HepG2 (cell line): Measurements from ENCODE around the gene SAYSD1. TPM values are rescaled to one million over a fixed set of nuclear protein-coding genes. Genes with fewer than 3 reads are reported as not detected.
A peak's percentile ranks its signal among the peaks of the same experiment; 100 is the strongest.

ENCODE experiments used
- ATF7 ChIP-seq, 2 experiments: fragments of 450-650 bp in 1 of 2; sonication (generic) in 1 of 2; formaldehyde crosslinking in 1 of 2; IDR thresholded peaks; 2 replicates each; pipeline versions ENCODE4 v1.4.0 to v1.6.1; 2016 to 2020; ENCODE audit warnings: antibody characterized with exemption in 1 of 2, mild to moderate bottlenecking in 1 of 2, missing genetic modification reagents in 1 of 2
- DPF2 ChIP-seq: sonication (generic); formaldehyde crosslinking; IDR thresholded peaks from 2 replicates; pipeline ENCODE4 v1.4.0; 2020; ENCODE audit warnings: mild to moderate bottlenecking, low read depth, missing genetic modification reagents, borderline replicate concordance
- FOXA1 ChIP-seq, 2 experiments: fragments of 450-650 bp in 1 of 2; sonication (generic) in 1 of 2; formaldehyde crosslinking in 1 of 2; IDR thresholded peaks; 2 replicates each; pipeline versions ENCODE4 v1.4.0 to v1.6.1; 2016 to 2020; ENCODE audit warnings: missing genetic modification reagents in 1 of 2
- FOXM1 ChIP-seq: sonication (generic); formaldehyde crosslinking; IDR thresholded peaks from 2 replicates; pipeline ENCODE4 v1.5.0; 2020; ENCODE audit warnings: missing genetic modification reagents
- HDAC6 ChIP-seq: fragments of 200-600 bp; sonication (generic); IDR thresholded peaks from 2 replicates; pipeline ENCODE4 v1.7.0; 2017; ENCODE audit warnings: mild to moderate bottlenecking, antibody characterized with exemption, low read length, low read depth
- HOXA9 ChIP-seq: sonication (generic); formaldehyde crosslinking; IDR thresholded peaks from 2 replicates; pipeline ENCODE4 v1.8.1; 2022; ENCODE audit warnings: missing genetic modification reagents, mild to moderate bottlenecking, moderate library complexity, borderline replicate concordance
- KLF9 ChIP-seq: IDR thresholded peaks from 2 replicates; pipeline ENCODE4 v1.6.1; 2016; ENCODE audit warnings: low read depth
- MZF1 ChIP-seq: sonication (generic); formaldehyde crosslinking; IDR thresholded peaks from 2 replicates; pipeline ENCODE4 v1.8.1; 2023; ENCODE audit warnings: mild to moderate bottlenecking, missing genetic modification reagents, borderline replicate concordance
- NCOA1 ChIP-seq: sonication (generic); formaldehyde crosslinking; IDR thresholded peaks from 2 replicates; pipeline ENCODE4 v1.9.0; 2021; ENCODE audit warnings: missing genetic modification reagents
- NFE2L1 ChIP-seq: sonication (generic); formaldehyde crosslinking; IDR thresholded peaks from 2 replicates; pipeline ENCODE4 v1.4.0; 2020; ENCODE audit warnings: missing genetic modification reagents, mild to moderate bottlenecking, borderline replicate concordance
- NFRKB ChIP-seq: fragments of 450-650 bp; IDR thresholded peaks from 2 replicates; pipeline ENCODE4 v1.6.1; 2017
- PHF20 ChIP-seq: sonication (generic); formaldehyde crosslinking; IDR thresholded peaks from 2 replicates; pipeline ENCODE4 v1.5.0; 2020; ENCODE audit warnings: mild to moderate bottlenecking, missing genetic modification reagents
- PRPF4 ChIP-seq: fragments of 200-400 bp; formaldehyde crosslinking; IDR thresholded peaks from 2 replicates; pipeline ENCODE4 v1.6.1; 2016; ENCODE audit warnings: low read length, low read depth; ENCODE audit not compliant: poor library complexity, severe bottlenecking
- RBM22 ChIP-seq: fragments of 200-400 bp; formaldehyde crosslinking; optimal IDR thresholded peaks from 2 replicates; pipeline ENCODE3; 2017; ENCODE audit warnings: mild to moderate bottlenecking, low read length, moderate library complexity
- SAP130 ChIP-seq: IDR thresholded peaks from 2 replicates; pipeline ENCODE4 v1.6.1; 2016; ENCODE audit warnings: low read depth
- SMARCE1 ChIP-seq: fragments of 450-650 bp; IDR thresholded peaks from 2 replicates; pipeline ENCODE4 v1.6.1; 2017; ENCODE audit warnings: borderline replicate concordance
- SOX6 ChIP-seq, 2 experiments: fragments of 450-650 bp in 1 of 2; sonication (generic) in 1 of 2; formaldehyde crosslinking in 1 of 2; IDR thresholded peaks; 2 replicates each; pipeline versions ENCODE4 v1.4.0 to v1.6.1; 2017 to 2020; ENCODE audit warnings: antibody characterized with exemption in 1 of 2, mild to moderate bottlenecking in 1 of 2, missing genetic modification reagents in 1 of 2
- TBX3 ChIP-seq: fragments of 450-650 bp; IDR thresholded peaks from 2 replicates; pipeline ENCODE4 v1.6.1; 2017; ENCODE audit warnings: antibody characterized with exemption, mild to moderate bottlenecking, inconsistent platforms, borderline replicate concordance
- ZFY ChIP-seq: sonication (generic); formaldehyde crosslinking; IDR thresholded peaks from 2 replicates; pipeline ENCODE4 v1.4.0; 2020; ENCODE audit warnings: missing genetic modification reagents
- ZNF30 ChIP-seq: sonication (generic); formaldehyde crosslinking; IDR thresholded peaks from 2 replicates; pipeline ENCODE4 v1.5.0; 2020; ENCODE audit warnings: mild to moderate bottlenecking, missing genetic modification reagents
- ZNF451 ChIP-seq: sonication (generic); formaldehyde crosslinking; IDR thresholded peaks from 2 replicates; pipeline ENCODE4 v1.5.0; 2020; ENCODE audit warnings: mild to moderate bottlenecking, missing genetic modification reagents
- ZNF546 ChIP-seq: sonication (generic); formaldehyde crosslinking; conservative IDR thresholded peaks from 2 replicates; pipeline ENCODE4 v1.8.1; 2023; ENCODE audit warnings: mild to moderate bottlenecking, missing genetic modification reagents
- ZNF749 ChIP-seq: sonication (generic); formaldehyde crosslinking; IDR thresholded peaks from 2 replicates; pipeline ENCODE4 v1.8.0; 2022; ENCODE audit warnings: mild to moderate bottlenecking, missing genetic modification reagents, moderate library complexity, borderline replicate concordance
- ZNF766 ChIP-seq: sonication (generic); formaldehyde crosslinking; IDR thresholded peaks from 2 replicates; pipeline ENCODE4 v1.5.0; 2020; ENCODE audit warnings: missing genetic modification reagents, borderline replicate concordance
- ZNF891 ChIP-seq: sonication (generic); formaldehyde crosslinking; IDR thresholded peaks from 2 replicates; pipeline ENCODE4 v1.5.0; 2020; ENCODE audit warnings: mild to moderate bottlenecking, missing genetic modification reagents
- polyA plus RNA-seq, 8 experiments: library from polyadenylated mRNA; depleted of rRNA in 3 of 8; stranded (reverse) in 7 of 8; unstranded in 1 of 8; fragments of >200 nt; fragmentation: Illumina TruSeq in 4 of 8; extraction: Trizol in 4 of 8; gene quantifications; 2 replicates each; pipeline versions ENCODE4 v1.2.1 to v1.2.3, GENCODE V29; 2011 to 2016; ENCODE audit warnings: low read depth in 4 of 8, missing spikeins in 1 of 8, mixed read lengths in 1 of 8; ENCODE audit not compliant: insufficient read depth in 1 of 8
- total RNA-seq, 5 experiments: library from RNA; depleted of rRNA; stranded (reverse); fragments of >200 nt; fragmentation: Illumina TruSeq; extraction: Trizol; gene quantifications; 2 replicates each; pipeline ENCODE4 v1.2.3, GENCODE V29; 2016; ENCODE audit warnings: low read depth in 1 of 5
- TF ChIP-seq, protein P1 (sequence below): sonication (generic); formaldehyde crosslinking; conservative IDR thresholded peaks from 2 replicates; pipeline ENCODE4 v1.4.0; 2020; ENCODE audit warnings: missing genetic modification reagents
- TF ChIP-seq, protein P2 (sequence below): sonication (generic); formaldehyde crosslinking; IDR thresholded peaks from 2 replicates; pipeline ENCODE4 v1.5.1; 2020; ENCODE audit warnings: missing genetic modification reagents, mild to moderate bottlenecking, borderline replicate concordance
- TF ChIP-seq, protein P3 (sequence below): IDR thresholded peaks from 2 replicates; pipeline ENCODE4 v1.6.1; 2012; ENCODE audit warnings: inconsistent platforms
- TF ChIP-seq, protein P4 (sequence below): sonication (generic); formaldehyde crosslinking; IDR thresholded peaks from 2 replicates; pipeline ENCODE4 v1.8.1; 2022; ENCODE audit warnings: mild to moderate bottlenecking, missing genetic modification reagents

Gene SAYSD1
- total and polyA plus RNA-seq, 2 of the 13 experiments (the other 11 are each of a cell fraction or from before 2014, with no cell fraction given) = 10.1 to 16.0 TPM

DNA sequence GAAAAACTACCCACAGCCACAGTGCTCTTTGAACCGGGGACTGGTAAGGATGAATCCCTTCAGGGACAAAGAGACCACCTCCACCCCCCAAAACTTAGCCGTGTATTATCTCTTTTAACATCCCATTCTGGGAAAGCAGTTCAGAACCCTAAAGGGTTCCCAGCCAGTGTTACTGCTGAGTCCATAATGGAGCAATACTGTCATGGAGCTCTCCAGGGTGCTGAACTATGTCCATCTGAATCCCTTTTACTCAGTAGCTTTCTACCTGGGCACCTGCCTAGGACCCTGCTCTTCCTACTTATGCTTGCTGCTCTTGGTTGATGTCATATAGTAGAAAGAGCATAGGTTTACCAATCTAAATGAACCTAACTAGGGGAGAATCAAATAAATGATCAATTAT is 22.3 kb upstream of the SAYSD1 start (continued):
- no peak for TF ChIP-seq KLF9 (CRISPR knock-in tag)
- TF ChIP-seq NFRKB = no peak
- TF ChIP-seq, protein P1, sequence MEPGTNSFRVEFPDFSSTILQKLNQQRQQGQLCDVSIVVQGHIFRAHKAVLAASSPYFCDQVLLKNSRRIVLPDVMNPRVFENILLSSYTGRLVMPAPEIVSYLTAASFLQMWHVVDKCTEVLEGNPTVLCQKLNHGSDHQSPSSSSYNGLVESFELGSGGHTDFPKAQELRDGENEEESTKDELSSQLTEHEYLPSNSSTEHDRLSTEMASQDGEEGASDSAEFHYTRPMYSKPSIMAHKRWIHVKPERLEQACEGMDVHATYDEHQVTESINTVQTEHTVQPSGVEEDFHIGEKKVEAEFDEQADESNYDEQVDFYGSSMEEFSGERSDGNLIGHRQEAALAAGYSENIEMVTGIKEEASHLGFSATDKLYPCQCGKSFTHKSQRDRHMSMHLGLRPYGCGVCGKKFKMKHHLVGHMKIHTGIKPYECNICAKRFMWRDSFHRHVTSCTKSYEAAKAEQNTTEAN (CRISPR knock-in tag) = no peak
- TF ChIP-seq PHF20 = no peak
- no peak for TF ChIP-seq ZFY
- no peak for TF ChIP-seq ZNF30
- no peak for TF ChIP-seq NCOA1 (CRISPR knock-in tag)
- no peak for TF ChIP-seq HDAC6
- no peak for TF ChIP-seq HOXA9 (CRISPR knock-in tag)
- TF ChIP-seq FOXA1 (IDR thresholded peaks at IDR 0.05) = no peak
- TF ChIP-seq FOXA1 (CRISPR knock-in tag; IDR thresholded peaks at IDR 0.05) = no peak
- TF ChIP-seq, protein P2, sequence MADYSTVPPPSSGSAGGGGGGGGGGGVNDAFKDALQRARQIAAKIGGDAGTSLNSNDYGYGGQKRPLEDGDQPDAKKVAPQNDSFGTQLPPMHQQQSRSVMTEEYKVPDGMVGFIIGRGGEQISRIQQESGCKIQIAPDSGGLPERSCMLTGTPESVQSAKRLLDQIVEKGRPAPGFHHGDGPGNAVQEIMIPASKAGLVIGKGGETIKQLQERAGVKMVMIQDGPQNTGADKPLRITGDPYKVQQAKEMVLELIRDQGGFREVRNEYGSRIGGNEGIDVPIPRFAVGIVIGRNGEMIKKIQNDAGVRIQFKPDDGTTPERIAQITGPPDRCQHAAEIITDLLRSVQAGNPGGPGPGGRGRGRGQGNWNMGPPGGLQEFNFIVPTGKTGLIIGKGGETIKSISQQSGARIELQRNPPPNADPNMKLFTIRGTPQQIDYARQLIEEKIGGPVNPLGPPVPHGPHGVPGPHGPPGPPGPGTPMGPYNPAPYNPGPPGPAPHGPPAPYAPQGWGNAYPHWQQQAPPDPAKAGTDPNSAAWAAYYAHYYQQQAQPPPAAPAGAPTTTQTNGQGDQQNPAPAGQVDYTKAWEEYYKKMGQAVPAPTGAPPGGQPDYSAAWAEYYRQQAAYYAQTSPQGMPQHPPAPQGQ (CRISPR knock-in tag) = no peak
- no peak for TF ChIP-seq ZNF766 (CRISPR knock-in tag)
- TF ChIP-seq ZNF451 (CRISPR knock-in tag) = no peak
- TF ChIP-seq DPF2 (CRISPR knock-in tag) = no peak
- TF ChIP-seq, protein P3, sequence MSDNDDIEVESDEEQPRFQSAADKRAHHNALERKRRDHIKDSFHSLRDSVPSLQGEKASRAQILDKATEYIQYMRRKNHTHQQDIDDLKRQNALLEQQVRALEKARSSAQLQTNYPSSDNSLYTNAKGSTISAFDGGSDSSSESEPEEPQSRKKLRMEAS = no peak
- no peak for TF ChIP-seq FOXM1 (CRISPR knock-in tag)
- TF ChIP-seq RBM22 = no peak
- no peak for TF ChIP-seq SMARCE1
- no peak for TF ChIP-seq ZNF546 (CRISPR knock-in tag)
- no peak for TF ChIP-seq TBX3
- no peak for TF ChIP-seq ZNF749
- TF ChIP-seq, protein P4, sequence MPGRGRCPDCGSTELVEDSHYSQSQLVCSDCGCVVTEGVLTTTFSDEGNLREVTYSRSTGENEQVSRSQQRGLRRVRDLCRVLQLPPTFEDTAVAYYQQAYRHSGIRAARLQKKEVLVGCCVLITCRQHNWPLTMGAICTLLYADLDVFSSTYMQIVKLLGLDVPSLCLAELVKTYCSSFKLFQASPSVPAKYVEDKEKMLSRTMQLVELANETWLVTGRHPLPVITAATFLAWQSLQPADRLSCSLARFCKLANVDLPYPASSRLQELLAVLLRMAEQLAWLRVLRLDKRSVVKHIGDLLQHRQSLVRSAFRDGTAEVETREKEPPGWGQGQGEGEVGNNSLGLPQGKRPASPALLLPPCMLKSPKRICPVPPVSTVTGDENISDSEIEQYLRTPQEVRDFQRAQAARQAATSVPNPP (CRISPR knock-in tag) = no peak
- peak; percentile 45; the same call in 1 of the 2 replicates for TF ChIP-seq SAP130
- TF ChIP-seq ZNF891 (CRISPR knock-in tag) = no peak
- no peak for TF ChIP-seq ATF7 (IDR thresholded peaks at IDR 0.05)
- TF ChIP-seq ATF7 (CRISPR knock-in tag; IDR thresholded peaks at IDR 0.05) = no peak
- no peak for TF ChIP-seq SOX6 (IDR thresholded peaks at IDR 0.05)
- TF ChIP-seq SOX6 (CRISPR knock-in tag; IDR thresholded peaks at IDR 0.05) = no peak
- TF ChIP-seq MZF1 (CRISPR knock-in tag) = no peak
- no peak for TF ChIP-seq NFE2L1 (CRISPR knock-in tag)
- TF ChIP-seq PRPF4 = no peak
